ENCODE results near the gene KCNJ9. TPM values are rescaled to one million over a fixed set of nuclear protein-coding genes. Genes with fewer than 3 reads are reported as not detected.

The KCNJ9 gene
- total and polyA plus RNA-seq, 5 donors from 2014 or later: 0.05 to 0.25 TPM; not detected in 3

DNA sequence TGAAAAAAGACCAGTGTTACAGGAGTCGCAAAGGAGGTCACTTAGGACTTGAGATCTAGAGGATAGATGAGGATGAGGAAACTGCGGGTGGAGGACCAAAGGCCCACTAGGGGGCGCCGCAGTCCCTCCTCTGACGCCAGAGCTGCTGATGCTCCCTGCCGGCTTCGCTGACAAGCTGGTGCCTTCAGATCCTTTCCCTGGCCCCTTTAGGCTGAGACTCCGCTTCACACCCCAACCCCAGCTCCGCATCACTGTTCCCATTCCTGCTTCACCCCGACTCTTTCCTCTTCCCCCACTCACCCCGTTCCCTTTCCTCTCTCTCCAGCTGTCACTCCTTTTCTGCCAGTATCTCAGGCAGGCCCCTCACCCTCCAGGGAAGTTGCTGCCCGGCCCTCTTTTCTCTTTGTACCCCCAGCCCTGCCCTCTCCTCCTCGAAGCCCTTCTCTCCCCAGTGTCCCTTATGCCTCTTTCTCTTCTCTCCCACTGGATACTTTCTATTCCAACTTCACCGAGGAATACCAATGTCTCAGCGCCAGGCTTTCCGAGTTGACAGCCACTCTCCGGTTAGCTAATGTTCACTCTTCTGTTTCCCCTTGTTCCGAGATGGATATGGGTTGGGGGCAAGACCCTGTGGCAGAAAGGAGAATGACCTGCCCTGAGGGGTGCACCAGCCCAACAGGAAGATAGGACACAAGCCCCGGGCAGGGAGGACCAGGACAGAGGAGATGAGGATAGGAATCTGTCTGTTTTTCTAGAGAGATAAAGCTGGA, 4.5 kb downstream of the KCNJ9 start:
- DNase-seq (peak; percentile 53 to 80 (median 70)), ATAC-seq (ENCODE audit: low read depth in 2 of 2) (peak; percentile 54 to 66)
- H3K27ac ChIP-seq (ENCODE audit: insufficient read depth, low read length, poor library complexity, severe bottlenecking): no peak overlapping the region
- H3K9me3 Mint-ChIP-seq: no peaks in the 10 kb centered on the region
- peak overlapping the region; percentile 23 to 73 (median 59) for H3K27ac Mint-ChIP-seq
- H3K36me3 Mint-ChIP-seq: peaks cover 37% of the 10 kb centered on the region
- H3K4me1 ChIP-seq (ENCODE audit: control insufficient read depth, insufficient read depth, low read length, poor library complexity, severe bottlenecking): peaks cover 11% of the 10 kb centered on the region
- no peaks in the 10 kb centered on the region for H3K9me3 ChIP-seq (ENCODE audit: control insufficient read depth in 2 of 2, low read length in 2 of 2)
- peaks cover 0 to 31% (median 12%) of the 10 kb centered on the region in 4 donors for H3K4me1 Mint-ChIP-seq
- H3K27me3 Mint-ChIP-seq: peaks cover 26% of the 10 kb centered on the region
- peaks cover 12% of the 10 kb centered on the region for H3K27me3 ChIP-seq (ENCODE audit: control insufficient read depth, insufficient read depth, low read length)
- no peak overlapping the region for H3K4me3 ChIP-seq (ENCODE audit: low read depth, low read length)
- peaks cover 28% of the 10 kb centered on the region for H3K36me3 ChIP-seq (ENCODE audit: control insufficient read depth, insufficient read depth, low read length)
- peak overlapping the region in 3 of 4 donors; percentile 45 to 55 (median 53) for H3K4me3 Mint-ChIP-seq

DNA sequence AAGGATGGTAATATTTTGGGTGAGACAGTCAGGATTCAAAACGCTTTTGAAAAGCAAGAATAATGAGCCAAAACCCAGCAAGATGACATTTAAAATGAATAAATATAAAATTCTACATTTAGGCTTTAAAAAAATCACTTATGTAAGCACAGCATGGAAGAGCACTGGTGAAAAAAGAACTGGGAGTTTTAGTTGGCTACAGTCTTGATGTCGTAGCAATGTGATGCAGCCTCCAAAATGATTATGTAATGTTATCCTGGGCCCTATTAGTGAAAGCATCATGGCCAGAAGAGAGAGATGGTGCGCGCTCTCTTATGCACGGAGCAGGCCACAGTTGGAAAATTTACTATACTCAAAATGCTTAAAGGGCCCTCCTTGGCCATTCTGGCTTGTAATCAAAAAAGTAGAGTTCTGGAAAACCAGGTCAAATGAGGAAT, 5.1 kb downstream of the KCNJ9 start:
- Mint-ChIP-seq H3K36me3 (peaks cover 37% of the 10 kb centered on the region), H3K9me3 (no peaks in the 10 kb centered on the region), H3K4me3 (no peak overlapping the region), H3K4me1 (peaks cover 0 to 31% (median 14%) of the 10 kb centered on the region in 4 donors), H3K27me3 (peaks cover 20% of the 10 kb centered on the region), H3K27ac (peak overlapping the region in 2 of 3 donors; percentile 12 to 52)
- ATAC-seq (ENCODE audit: low read depth in 2 of 2): no peak
- no peaks in the 10 kb centered on the region for H3K9me3 ChIP-seq (ENCODE audit: control insufficient read depth in 2 of 2, low read length in 2 of 2)
- DNase-seq: no peak
- no peak overlapping the region for H3K27ac ChIP-seq (ENCODE audit: insufficient read depth, low read length, poor library complexity, severe bottlenecking)
- H3K36me3 ChIP-seq (ENCODE audit: control insufficient read depth, insufficient read depth, low read length): peaks cover 34% of the 10 kb centered on the region
- H3K4me3 ChIP-seq (ENCODE audit: low read depth, low read length): no peak overlapping the region
- peaks cover 9% of the 10 kb centered on the region for H3K27me3 ChIP-seq (ENCODE audit: control insufficient read depth, insufficient read depth, low read length)
- H3K4me1 ChIP-seq (ENCODE audit: control insufficient read depth, insufficient read depth, low read length, poor library complexity, severe bottlenecking): peaks cover 11% of the 10 kb centered on the region

DNA sequence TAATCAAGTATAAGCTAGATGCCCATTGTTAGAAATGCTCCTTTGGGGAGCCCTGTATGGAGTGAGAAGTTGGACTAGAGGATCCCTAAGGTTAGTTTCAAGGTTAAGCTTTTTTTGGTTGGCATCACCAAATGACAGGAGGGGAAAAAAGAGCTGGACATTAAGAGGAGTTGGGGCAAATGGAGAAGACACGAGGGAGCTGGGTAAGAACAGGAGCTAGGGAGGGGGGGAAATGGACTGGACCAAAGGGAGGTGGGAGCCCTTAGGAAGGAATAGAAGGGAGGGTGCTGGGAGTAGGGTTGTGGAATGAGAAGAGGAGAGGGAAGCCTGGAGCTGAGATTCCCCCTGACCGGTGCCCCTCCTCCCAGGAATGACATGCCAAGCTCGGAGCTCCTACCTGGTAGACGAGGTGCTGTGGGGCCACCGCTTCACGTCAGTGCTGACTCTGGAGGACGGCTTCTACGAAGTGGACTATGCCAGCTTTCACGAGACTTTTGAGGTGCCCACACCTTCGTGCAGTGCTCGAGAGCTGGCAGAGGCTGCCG, 5.9 kb downstream of the KCNJ9 start:
- no peaks in the 10 kb centered on the region for H3K9me3 ChIP-seq (ENCODE audit: control insufficient read depth in 2 of 2, low read length in 2 of 2)
- H3K27me3 ChIP-seq (ENCODE audit: control insufficient read depth, insufficient read depth, low read length): peaks cover 4% of the 10 kb centered on the region
- peaks cover 13% of the 10 kb centered on the region for H3K27me3 Mint-ChIP-seq
- H3K4me3 Mint-ChIP-seq: no peak overlapping the region
- H3K36me3 ChIP-seq (ENCODE audit: control insufficient read depth, insufficient read depth, low read length): peaks cover 41% of the 10 kb centered on the region
- H3K4me3 ChIP-seq (ENCODE audit: low read depth, low read length): no peak overlapping the region
- DNase-seq (no peak), ATAC-seq (ENCODE audit: low read depth in 2 of 2) (no peak)
- H3K4me1 Mint-ChIP-seq: peaks cover 0 to 34% (median 14%) of the 10 kb centered on the region in 4 donors
- H3K4me1 ChIP-seq (ENCODE audit: control insufficient read depth, insufficient read depth, low read length, poor library complexity, severe bottlenecking): peaks cover 11% of the 10 kb centered on the region
- H3K27ac ChIP-seq (ENCODE audit: insufficient read depth, low read length, poor library complexity, severe bottlenecking): no peak overlapping the region
- H3K27ac Mint-ChIP-seq: peak overlapping the region in 1 of 3 donors; percentile 12
- H3K36me3 Mint-ChIP-seq: peaks cover 37% of the 10 kb centered on the region
- H3K9me3 Mint-ChIP-seq: no peaks in the 10 kb centered on the region

DNA sequence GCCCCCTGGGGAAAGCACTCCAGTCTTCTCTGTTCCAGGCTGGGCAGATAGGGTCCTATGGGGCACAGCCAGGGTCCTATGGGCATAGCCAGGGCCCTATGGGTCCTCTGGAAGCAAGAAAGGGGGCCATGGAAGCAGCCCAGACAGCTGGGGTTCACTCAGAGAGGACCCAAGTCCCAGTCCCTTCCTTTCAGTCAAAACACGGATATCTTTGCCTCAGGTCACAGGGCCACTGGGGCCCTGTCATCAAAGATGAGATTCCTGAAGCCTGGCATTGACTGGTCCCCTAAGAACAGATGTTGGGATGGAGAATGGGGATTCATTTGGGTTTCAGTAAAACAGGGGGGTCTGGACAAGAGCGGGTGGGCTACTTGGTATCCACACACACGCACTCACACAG, 8.5 kb downstream of the KCNJ9 start:
- Histone ChIP-seq H3K27me3 (ENCODE audit: control insufficient read depth, insufficient read depth, low read length) (no peaks in the 10 kb centered on the region), H3K36me3 (ENCODE audit: control insufficient read depth, insufficient read depth, low read length) (peaks cover 66% of the 10 kb centered on the region), H3K9me3 (ENCODE audit: control insufficient read depth in 2 of 2, low read length in 2 of 2) (no peaks in the 10 kb centered on the region), H3K4me3 (ENCODE audit: low read depth, low read length) (no peak overlapping the region), H3K27ac (ENCODE audit: insufficient read depth, low read length, poor library complexity, severe bottlenecking) (no peak overlapping the region), H3K4me1 (ENCODE audit: control insufficient read depth, insufficient read depth, low read length, poor library complexity, severe bottlenecking) (no peaks in the 10 kb centered on the region)
- no peak overlapping the region for H3K4me3 Mint-ChIP-seq
- peaks cover 0 to 42% (median 14%) of the 10 kb centered on the region in 4 donors for H3K4me1 Mint-ChIP-seq
- H3K36me3 Mint-ChIP-seq: peaks cover 41% of the 10 kb centered on the region
- DNase-seq (no peak), ATAC-seq (ENCODE audit: low read depth in 2 of 2) (no peak)
- H3K27ac Mint-ChIP-seq: no peak overlapping the region
- peaks cover 4% of the 10 kb centered on the region for H3K27me3 Mint-ChIP-seq
- no peaks in the 10 kb centered on the region for H3K9me3 Mint-ChIP-seq

DNA sequence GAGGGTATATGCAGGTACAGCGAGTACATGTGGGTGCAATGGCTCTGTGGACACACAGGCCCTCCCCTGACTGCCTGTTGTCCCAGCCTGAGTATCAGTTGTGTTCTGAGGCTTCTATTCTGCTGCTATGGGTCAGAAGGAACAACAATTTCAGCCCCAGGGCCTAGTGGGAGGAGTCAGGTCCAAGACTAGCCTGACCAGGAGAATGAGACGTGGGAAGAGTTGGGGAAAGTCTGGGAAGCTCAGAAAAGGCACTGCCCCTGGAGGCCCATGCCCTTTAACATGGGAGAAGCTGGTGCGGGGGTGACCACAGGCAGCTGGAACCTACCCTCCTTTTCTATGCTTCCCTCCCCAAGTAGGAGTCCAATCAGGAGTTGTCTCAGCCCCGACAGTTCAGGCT, 9.4 kb downstream of the KCNJ9 start:
- no peak overlapping the region for H3K4me3 Mint-ChIP-seq
- H3K36me3 Mint-ChIP-seq: peaks cover 36% of the 10 kb centered on the region
- Histone ChIP-seq H3K27me3 (ENCODE audit: control insufficient read depth, insufficient read depth, low read length) (no peaks in the 10 kb centered on the region), H3K4me1 (ENCODE audit: control insufficient read depth, insufficient read depth, low read length, poor library complexity, severe bottlenecking) (peaks cover 6% of the 10 kb centered on the region), H3K27ac (ENCODE audit: insufficient read depth, low read length, poor library complexity, severe bottlenecking) (no peak overlapping the region), H3K36me3 (ENCODE audit: control insufficient read depth, insufficient read depth, low read length) (peaks cover 71% of the 10 kb centered on the region), H3K4me3 (ENCODE audit: low read depth, low read length) (no peak overlapping the region), H3K9me3 (ENCODE audit: control insufficient read depth in 2 of 2, low read length in 2 of 2) (no peaks in the 10 kb centered on the region)
- ATAC-seq (ENCODE audit: low read depth in 2 of 2) (no peak), DNase-seq (no peak)
- peaks cover 0 to 42% (median 11%) of the 10 kb centered on the region in 4 donors for H3K4me1 Mint-ChIP-seq
- peak overlapping the region in 2 of 3 donors; percentile 55 to 73 for H3K27ac Mint-ChIP-seq
- no peaks in the 10 kb centered on the region for H3K9me3 Mint-ChIP-seq
- H3K27me3 Mint-ChIP-seq: peaks cover 4% of the 10 kb centered on the region

DNA sequence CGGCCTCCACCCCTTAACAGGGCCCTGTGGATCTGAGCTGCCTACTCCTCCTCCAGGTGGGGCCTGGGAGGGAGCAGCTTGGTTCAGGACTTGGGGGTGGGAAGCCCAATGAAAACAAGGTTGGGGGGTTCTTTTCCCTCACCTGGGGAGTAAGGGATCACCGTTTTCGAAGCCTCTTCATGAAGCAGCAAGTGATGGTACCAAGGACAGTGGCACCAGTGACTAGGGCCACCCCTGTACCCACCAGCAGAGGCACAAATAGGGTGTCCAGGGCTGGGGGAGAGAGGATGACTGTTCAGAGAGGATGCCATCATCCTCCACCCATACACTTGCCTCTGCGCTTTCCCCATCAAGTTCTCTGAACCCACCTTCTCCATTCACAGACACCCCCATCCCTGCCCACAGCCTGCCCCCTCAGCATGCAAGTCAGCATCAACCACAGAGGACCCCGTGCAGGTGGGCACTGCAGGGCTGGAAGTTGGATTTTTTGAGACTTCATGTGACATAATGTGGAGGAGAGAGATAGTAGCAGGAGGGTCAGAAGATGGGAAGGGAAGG, 10.4 kb downstream of the KCNJ9 start:
- Histone ChIP-seq H3K4me1 (ENCODE audit: control insufficient read depth, insufficient read depth, low read length, poor library complexity, severe bottlenecking) (peaks cover 16% of the 10 kb centered on the region), H3K27ac (ENCODE audit: insufficient read depth, low read length, poor library complexity, severe bottlenecking) (no peak overlapping the region)

DNA sequence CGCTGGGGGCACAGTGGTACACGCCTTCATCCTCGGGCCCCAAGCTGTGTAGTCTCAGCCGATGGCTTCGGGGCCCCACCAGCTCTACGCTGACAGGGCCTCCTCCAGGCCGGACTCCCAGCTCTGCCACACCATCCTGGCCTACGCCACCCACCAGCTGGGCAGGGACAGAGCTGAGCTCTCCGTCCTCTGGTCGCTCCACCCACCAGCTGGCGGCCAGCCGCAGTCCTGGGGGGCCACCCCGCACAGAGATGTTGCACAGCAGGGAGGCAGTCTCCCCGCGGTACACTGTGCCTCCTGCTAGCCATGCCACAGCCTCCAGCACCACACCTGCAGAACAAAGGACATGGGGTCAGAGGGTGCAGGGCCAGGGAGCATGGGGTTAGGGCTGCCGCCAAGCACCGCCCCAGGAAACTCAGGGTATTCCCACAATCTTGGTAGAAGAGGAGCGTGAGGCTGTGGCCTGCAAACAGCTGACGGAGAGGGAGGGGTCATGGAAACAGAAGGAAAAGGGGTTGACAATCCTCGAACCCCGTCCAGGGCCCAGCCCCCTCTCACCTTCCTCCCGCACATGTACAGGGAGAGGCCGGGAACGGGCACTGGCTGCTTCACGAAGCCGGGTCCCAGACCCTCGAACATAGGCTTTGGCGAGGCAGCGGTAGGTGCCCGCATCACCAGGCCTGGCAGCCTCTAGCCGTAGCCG, 11.2 kb downstream of the KCNJ9 start:
- Histone ChIP-seq H3K9me3 (ENCODE audit: control insufficient read depth in 2 of 2, low read length in 2 of 2) (no peaks in the 10 kb centered on the region), H3K4me1 (ENCODE audit: control insufficient read depth, insufficient read depth, low read length, poor library complexity, severe bottlenecking) (peaks cover 24% of the 10 kb centered on the region), H3K27me3 (ENCODE audit: control insufficient read depth, insufficient read depth, low read length) (no peaks in the 10 kb centered on the region), H3K36me3 (ENCODE audit: control insufficient read depth, insufficient read depth, low read length) (peaks cover 65% of the 10 kb centered on the region), H3K4me3 (ENCODE audit: low read depth, low read length) (no peak overlapping the region), H3K27ac (ENCODE audit: insufficient read depth, low read length, poor library complexity, severe bottlenecking) (no peak overlapping the region)
- DNase-seq (no peak), ATAC-seq (ENCODE audit: low read depth in 2 of 2) (no peak)
- peaks cover 0 to 55% (median 24%) of the 10 kb centered on the region in 4 donors for H3K4me1 Mint-ChIP-seq
- peaks cover 2% of the 10 kb centered on the region for H3K27me3 Mint-ChIP-seq
- peak overlapping the region in 1 of 4 donors; percentile 61 for H3K4me3 Mint-ChIP-seq
- no peak overlapping the region for H3K27ac Mint-ChIP-seq
- H3K36me3 Mint-ChIP-seq: peaks cover 23% of the 10 kb centered on the region
- peaks cover 0 to under 1% (median 0%) of the 10 kb centered on the region in 7 donors for H3K9me3 Mint-ChIP-seq

More for the DNA sequence above, 10.4 kb downstream of the KCNJ9 start:
- H3K36me3 Mint-ChIP-seq: peaks cover 28% of the 10 kb centered on the region
- peaks cover 0 to 47% (median 18%) of the 10 kb centered on the region in 4 donors for H3K4me1 Mint-ChIP-seq
- ATAC-seq (ENCODE audit: low read depth in 2 of 2) (no peak), DNase-seq (no peak)
- H3K4me3 Mint-ChIP-seq: no peak overlapping the region
- Histone ChIP-seq H3K36me3 (ENCODE audit: control insufficient read depth, insufficient read depth, low read length) (peaks cover 69% of the 10 kb centered on the region), H3K9me3 (ENCODE audit: control insufficient read depth in 2 of 2, low read length in 2 of 2) (no peaks in the 10 kb centered on the region), H3K4me3 (ENCODE audit: low read depth, low read length) (no peak overlapping the region), H3K27me3 (ENCODE audit: control insufficient read depth, insufficient read depth, low read length) (no peaks in the 10 kb centered on the region)
- H3K27ac Mint-ChIP-seq: no peak overlapping the region
- no peaks in the 10 kb centered on the region for H3K9me3 Mint-ChIP-seq
- H3K27me3 Mint-ChIP-seq: no peaks in the 10 kb centered on the region

Data from CD4-positive, CD25-positive, alpha-beta regulatory T cell (primary cell).